ENCODE measurements around the gene CD34.
A peak's percentile ranks its signal among the peaks of the same experiment; 100 is the strongest.

Gene CD34

DNA sequence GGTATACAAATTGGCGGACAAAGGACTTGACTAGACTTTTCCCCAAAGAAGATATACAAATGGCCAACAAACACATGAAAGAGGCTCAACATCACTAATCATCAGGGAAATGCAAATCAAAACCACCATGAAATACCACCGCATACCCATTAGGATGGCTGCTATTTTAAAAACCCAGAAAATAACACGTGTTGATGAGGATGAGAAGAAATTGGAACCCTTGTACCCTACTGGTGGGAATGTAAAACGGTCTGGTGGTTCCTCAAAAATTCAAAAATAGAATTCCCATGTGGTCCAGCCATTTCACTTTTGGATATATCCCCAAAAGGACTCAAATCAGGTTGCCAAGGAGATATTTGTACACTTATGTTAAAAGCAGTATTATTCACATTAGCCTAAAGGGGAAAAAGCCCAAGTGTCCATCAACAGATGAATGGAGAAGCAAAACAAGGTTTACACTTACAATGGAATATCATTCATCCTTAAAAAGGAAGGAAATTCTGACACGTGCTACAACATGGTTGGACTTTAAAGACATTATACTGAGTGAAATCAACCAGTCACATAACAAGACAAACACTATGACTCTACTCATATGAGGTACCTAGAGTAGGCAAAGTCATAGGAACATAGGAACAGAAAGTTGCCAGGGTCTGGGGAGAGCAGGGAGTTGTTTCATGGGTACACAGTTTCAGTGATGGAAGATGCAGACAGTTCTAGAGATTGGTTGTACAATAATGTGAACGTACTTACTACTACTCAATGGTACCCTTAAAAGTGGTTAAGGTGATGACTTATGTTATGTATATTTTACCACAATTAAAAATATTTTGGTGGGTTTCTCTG, 17.0 kb downstream of the CD34 start:
- H3K4me3 ChIP-seq (ENCODE audit: low read depth, low read length) = no peak overlapping the region
- DNase-seq (ENCODE audit: low read depth) = no peak
- TF ChIP-seq POLR2A (IDR thresholded peaks at IDR 0.05; ENCODE audit: extremely low read depth, insufficient read length) = no peak
- TF ChIP-seq, protein P1, sequence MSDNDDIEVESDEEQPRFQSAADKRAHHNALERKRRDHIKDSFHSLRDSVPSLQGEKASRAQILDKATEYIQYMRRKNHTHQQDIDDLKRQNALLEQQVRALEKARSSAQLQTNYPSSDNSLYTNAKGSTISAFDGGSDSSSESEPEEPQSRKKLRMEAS (IDR thresholded peaks at IDR 0.05; ENCODE audit: low read depth, low read length) = no peak
- TF ChIP-seq, protein P2, sequence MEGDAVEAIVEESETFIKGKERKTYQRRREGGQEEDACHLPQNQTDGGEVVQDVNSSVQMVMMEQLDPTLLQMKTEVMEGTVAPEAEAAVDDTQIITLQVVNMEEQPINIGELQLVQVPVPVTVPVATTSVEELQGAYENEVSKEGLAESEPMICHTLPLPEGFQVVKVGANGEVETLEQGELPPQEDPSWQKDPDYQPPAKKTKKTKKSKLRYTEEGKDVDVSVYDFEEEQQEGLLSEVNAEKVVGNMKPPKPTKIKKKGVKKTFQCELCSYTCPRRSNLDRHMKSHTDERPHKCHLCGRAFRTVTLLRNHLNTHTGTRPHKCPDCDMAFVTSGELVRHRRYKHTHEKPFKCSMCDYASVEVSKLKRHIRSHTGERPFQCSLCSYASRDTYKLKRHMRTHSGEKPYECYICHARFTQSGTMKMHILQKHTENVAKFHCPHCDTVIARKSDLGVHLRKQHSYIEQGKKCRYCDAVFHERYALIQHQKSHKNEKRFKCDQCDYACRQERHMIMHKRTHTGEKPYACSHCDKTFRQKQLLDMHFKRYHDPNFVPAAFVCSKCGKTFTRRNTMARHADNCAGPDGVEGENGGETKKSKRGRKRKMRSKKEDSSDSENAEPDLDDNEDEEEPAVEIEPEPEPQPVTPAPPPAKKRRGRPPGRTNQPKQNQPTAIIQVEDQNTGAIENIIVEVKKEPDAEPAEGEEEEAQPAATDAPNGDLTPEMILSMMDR (IDR thresholded peaks at IDR 0.05; ENCODE audit: low read depth, low read length) = no peak
- TF ChIP-seq MYC (IDR thresholded peaks at IDR 0.05; ENCODE audit: low read depth, low read length) = no peak

DNA sequence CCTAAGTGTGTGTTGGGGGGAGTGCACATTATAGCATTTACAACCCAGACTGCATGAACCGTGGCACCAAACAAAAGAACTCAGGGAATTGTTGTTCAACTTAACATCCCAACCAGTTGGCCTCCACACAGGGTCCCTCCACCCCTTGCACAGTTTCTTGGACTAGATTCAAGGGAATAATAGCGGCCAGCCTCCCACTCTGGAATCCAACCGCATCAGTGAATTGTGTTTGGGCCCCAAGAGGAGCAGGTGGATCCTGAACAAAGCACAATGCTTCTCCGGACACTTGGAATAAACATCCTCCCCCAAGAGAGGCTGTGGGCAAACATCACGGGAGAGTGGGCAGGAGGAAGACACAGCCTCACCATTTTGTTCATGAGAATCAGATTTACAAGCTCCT, 18.2 kb downstream of the CD34 start:
- DNase-seq (ENCODE audit: low read depth) = no peak

DNA sequence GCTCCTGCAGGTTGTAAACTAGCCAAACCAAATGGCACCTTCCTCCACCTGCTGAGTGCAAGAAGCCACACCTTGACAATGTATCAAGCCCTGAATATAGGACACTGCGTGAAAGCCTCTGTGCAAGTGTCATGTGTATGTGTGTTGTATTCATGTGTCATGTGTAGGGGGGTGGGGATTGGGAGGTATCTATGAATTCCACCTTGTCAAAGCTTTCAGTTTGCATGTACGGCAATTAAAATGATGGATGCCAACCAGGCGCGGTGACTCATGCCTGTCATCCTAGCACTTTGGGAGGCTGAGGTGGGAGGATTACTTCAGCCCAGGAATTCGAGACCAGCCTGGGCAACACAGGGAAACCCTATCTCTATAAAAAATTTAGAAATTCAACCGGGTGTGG, 19.8 kb downstream of the CD34 start:
- no peak overlapping the region for H3K4me3 ChIP-seq (ENCODE audit: low read depth, low read length)
- DNase-seq (ENCODE audit: low read depth) = no peak
- no peak for TF ChIP-seq POLR2A (IDR thresholded peaks at IDR 0.05; ENCODE audit: extremely low read depth, insufficient read length)
- TF ChIP-seq MYC (IDR thresholded peaks at IDR 0.05; ENCODE audit: low read depth, low read length) = no peak
- TF ChIP-seq, protein P2 (IDR thresholded peaks at IDR 0.05; ENCODE audit: low read depth, low read length) = no peak
- TF ChIP-seq, protein P1 (IDR thresholded peaks at IDR 0.05; ENCODE audit: low read depth, low read length) = no peak

More for the DNA sequence above, 18.2 kb downstream of the CD34 start:
- TF ChIP-seq POLR2A (IDR thresholded peaks at IDR 0.05; ENCODE audit: extremely low read depth, insufficient read length) (no peak), MYC (IDR thresholded peaks at IDR 0.05; ENCODE audit: low read depth, low read length) (no peak)
- TF ChIP-seq, protein P1 (IDR thresholded peaks at IDR 0.05; ENCODE audit: low read depth, low read length) = no peak
- TF ChIP-seq, protein P2 (IDR thresholded peaks at IDR 0.05; ENCODE audit: low read depth, low read length) = no peak
- no peak overlapping the region for H3K4me3 ChIP-seq (ENCODE audit: low read depth, low read length)

DNA sequence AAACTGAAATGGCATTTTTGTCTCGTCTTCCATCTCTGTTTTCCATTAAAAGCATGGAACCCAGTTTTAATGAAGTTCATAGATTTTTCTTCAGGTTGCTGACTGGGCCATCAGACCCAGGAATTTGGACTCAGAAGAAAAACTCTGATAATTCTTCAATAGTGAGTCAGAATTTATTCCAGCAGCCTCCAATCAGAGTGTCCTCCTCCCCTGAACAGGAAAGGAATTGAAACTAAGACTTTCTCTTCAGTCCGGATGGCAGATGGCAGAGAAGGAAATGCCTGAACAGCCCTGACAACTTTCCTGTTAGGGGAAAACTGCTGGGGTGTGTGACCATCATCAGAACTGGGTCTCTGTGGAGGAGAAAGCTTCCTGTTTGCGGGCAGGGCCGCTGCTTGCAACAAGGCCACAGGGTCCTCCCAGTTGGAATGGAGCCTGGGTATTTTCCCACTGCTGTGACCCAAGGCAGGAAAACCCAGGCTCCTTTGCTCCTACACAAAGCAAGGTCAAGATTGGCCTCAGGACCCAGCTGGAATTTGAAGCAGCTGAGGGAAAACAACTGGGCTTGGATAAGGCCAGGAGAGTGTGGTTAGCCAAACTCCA, 20.7 kb downstream of the CD34 start:
- DNase-seq (ENCODE audit: low read depth) = peak; percentile 68
- no peak overlapping the region for H3K4me3 ChIP-seq (ENCODE audit: low read depth, low read length)
- TF ChIP-seq POLR2A (IDR thresholded peaks at IDR 0.05; ENCODE audit: extremely low read depth, insufficient read length) (no peak), MYC (IDR thresholded peaks at IDR 0.05; ENCODE audit: low read depth, low read length) (no peak)
- TF ChIP-seq, protein P2 (IDR thresholded peaks at IDR 0.05; ENCODE audit: low read depth, low read length) = no peak
- TF ChIP-seq, protein P1 (IDR thresholded peaks at IDR 0.05; ENCODE audit: low read depth, low read length) = no peak

DNA sequence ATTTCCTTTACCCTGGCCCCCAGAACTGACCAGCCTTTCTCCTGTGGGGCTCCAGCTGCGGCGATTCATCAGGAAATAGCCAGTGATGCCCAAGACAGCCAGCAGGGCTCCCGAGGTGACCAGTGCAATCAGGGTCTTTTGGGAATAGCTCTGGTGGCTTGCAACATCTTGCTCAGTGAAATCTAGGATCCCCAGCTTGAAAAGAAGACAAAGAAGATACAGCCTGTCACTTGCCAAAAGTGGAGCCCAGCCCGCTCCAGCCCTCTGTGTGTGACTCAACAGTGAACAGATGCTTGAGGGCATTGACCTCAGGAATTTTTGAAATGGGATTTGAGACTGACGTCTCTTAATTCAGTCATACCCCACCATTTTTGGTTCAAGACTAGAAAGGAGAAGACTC, 22.3 kb downstream of the CD34 start:
- no peak for TF ChIP-seq POLR2A (IDR thresholded peaks at IDR 0.05; ENCODE audit: extremely low read depth, insufficient read length)
- TF ChIP-seq, protein P1 (IDR thresholded peaks at IDR 0.05; ENCODE audit: low read depth, low read length) = no peak
- peak; percentile 52 for DNase-seq (ENCODE audit: low read depth)
- H3K4me3 ChIP-seq (ENCODE audit: low read depth, low read length) = no peak overlapping the region

All from NB4 (cell line).